A549 (cell line): ENCODE measurements around the gene TIAL1. TPM values are rescaled to one million over a fixed set of nuclear protein-coding genes. Genes with fewer than 3 reads are reported as not detected.

Experiments used
- ATAC-seq, 2 experiments: fragments of 200-7000 bp in 1 of 2; fragments of >200 bp in 1 of 2; cut with Nextera tagmentation in 1 of 2; cut with Tn5 transposase in 1 of 2; 3 replicates each; pipeline versions ENCODE4 v1.8.0 to v1.9.1; 2018 to 2020; ENCODE audit warnings: mild to moderate bottlenecking in 1 of 2, moderate library complexity in 1 of 2
- CTCF ChIA-PET: fragments of 300-600 bp; sonication (Branson Sonifier 250); formaldehyde crosslinking; extraction: SDS; loops from one replicate; lab custom pipeline; 2021; ENCODE audit warnings: antibody characterized with exemption, inconsistent platforms; lab: Yijun Ruan, JAX
- POLR2A ChIA-PET: fragments of 350-600 bp; formaldehyde crosslinking; extraction: SDS; loops from one replicate; lab custom pipeline; 2021; ENCODE audit warnings: antibody characterized with exemption, inconsistent platforms; lab: Yijun Ruan, JAX
- DNase-seq, 2 experiments: peaks; one replicate each; pipeline versions ENCODE4 v3.0.0 to v3.0.0-alpha.2; 2011 to 2016; ENCODE audit warnings: low read depth in 1 of 2, low spot score in 1 of 2
- FAIRE-seq: peaks from 2 replicates; lab custom pipeline; 2011; peaks lifted over from hg19 to GRCh38; lab: Jason Lieb, UNC
- H3K27ac ChIP-seq, 2 experiments: fragments of >200 bp; sonication (Bioruptor Twin); formaldehyde crosslinking; 3 replicates each; pipeline ENCODE4 v1.5.1; 2016 to 2017
- H3K4me1 ChIP-seq: fragments of >200 bp; sonication (Bioruptor Twin); formaldehyde crosslinking; 3 replicates; pipeline ENCODE4 v1.6.1; 2016
- H3K4me2 ChIP-seq: fragments of >200 bp; sonication (Bioruptor Twin); formaldehyde crosslinking; 3 replicates; pipeline ENCODE4 v1.6.1; 2016
- H3K4me3 ChIP-seq: fragments of >200 bp; sonication (Bioruptor Twin); formaldehyde crosslinking; 3 replicates; pipeline ENCODE4 v1.5.1; 2016
- H3K9me3 ChIP-seq: fragments of >200 bp; sonication (Bioruptor Twin); formaldehyde crosslinking; 3 replicates; pipeline ENCODE4 v1.6.1; 2016
- BHLHE40 ChIP-seq: IDR thresholded peaks from 2 replicates; pipeline ENCODE4 v1.6.1; 2012; ENCODE audit warnings: low read depth, low read length, inconsistent platforms
- CBX8 ChIP-seq: fragments of 200-600 bp; sonication (generic); IDR thresholded peaks from 2 replicates; pipeline ENCODE4 v1.6.1; 2016
- FOSL2 ChIP-seq, 2 experiments: fragments of 450-650 bp in 1 of 2; fragments of >200 bp in 1 of 2; sonication (Bioruptor Twin) in 1 of 2; formaldehyde crosslinking; IDR thresholded peaks; 2 replicates each; pipeline versions ENCODE4 v1.5.0 to v1.6.1; 2016 to 2020; ENCODE audit warnings: mild to moderate bottlenecking in 1 of 2, moderate library complexity in 1 of 2
- FOXS1 ChIP-seq: fragments of 250-450 bp; sonication (Bioruptor Pico); IDR thresholded peaks from 2 replicates; pipeline ENCODE4 v1.5.0; 2020; ENCODE audit warnings: mild to moderate bottlenecking, moderate library complexity
- GATA3 ChIP-seq: IDR thresholded peaks from 2 replicates; pipeline ENCODE4 v1.6.1; 2012; ENCODE audit warnings: borderline replicate concordance
- HDAC2 ChIP-seq: fragments of 200-600 bp; sonication (generic); IDR thresholded peaks from 2 replicates; pipeline ENCODE4 v1.6.1; 2016
- JUN ChIP-seq, 2 experiments: fragments of >200 bp; sonication (Bioruptor Twin); formaldehyde crosslinking; IDR thresholded peaks; 2 replicates in 1 of 2; 3 replicates in 1 of 2; pipeline ENCODE4 v1.6.1; 2016 to 2017
- KDM5A ChIP-seq: fragments of 200-600 bp; sonication (generic); IDR thresholded peaks from 2 replicates; pipeline ENCODE4 v1.6.1; 2016; ENCODE audit warnings: antibody characterized with exemption, mild to moderate bottlenecking
- MAZ ChIP-seq: fragments of 150-350 bp; IDR thresholded peaks from 2 replicates; pipeline ENCODE4 v1.6.1; 2014; ENCODE audit warnings: antibody characterized with exemption, low read depth, low read length, borderline replicate concordance
- NR3C1 ChIP-seq: fragments of >200 bp; sonication (Bioruptor Twin); formaldehyde crosslinking; IDR thresholded peaks from 3 replicates; pipeline ENCODE4 v1.6.1; 2017
- PBX3 ChIP-seq: IDR thresholded peaks from 2 replicates; pipeline ENCODE4 v1.6.1; 2012
- POLR2A ChIP-seq: IDR thresholded peaks from 2 replicates; pipeline ENCODE4 v1.6.1; 2012; ENCODE audit warnings: mild to moderate bottlenecking, low read length
- REST ChIP-seq: fragments of 200-600 bp; sonication (generic); IDR thresholded peaks from 2 replicates; pipeline ENCODE4 v1.6.1; 2016; ENCODE audit warnings: antibody characterized with exemption, mild to moderate bottlenecking, moderate library complexity
- RNF2 ChIP-seq: fragments of 200-600 bp; sonication (generic); IDR thresholded peaks from 2 replicates; pipeline ENCODE4 v1.6.1; 2016; ENCODE audit warnings: low read depth, mild to moderate bottlenecking, antibody characterized with exemption, moderate library complexity, borderline replicate concordance
- SMC3 ChIP-seq: fragments of >200 bp; sonication (Bioruptor Twin); formaldehyde crosslinking; IDR thresholded peaks from 3 replicates; pipeline ENCODE4 v1.6.1; 2018; ENCODE audit warnings: inconsistent platforms
- TFCP2L1 ChIP-seq: fragments of 250-450 bp; sonication (Bioruptor Pico); IDR thresholded peaks from 2 replicates; pipeline ENCODE4 v1.5.0; 2021; ENCODE audit warnings: mild to moderate bottlenecking
- ZNF302 ChIP-seq: fragments of 250-450 bp; sonication (Bioruptor Pico); IDR thresholded peaks from 2 replicates; pipeline ENCODE4 v1.9.0; 2021; ENCODE audit warnings: inconsistent platforms, mild to moderate bottlenecking, moderate library complexity
- WGBS: methylation state at CpG from one replicate; pipeline ENCODE4 v1.1.6; 2017; ENCODE audit errors: missing lambda C conversion rate; 5-methylcytosine and 5-hydroxymethylcytosine counted together
- polyA plus RNA-seq, 4 experiments: library from polyadenylated mRNA; depleted of rRNA in 3 of 4; stranded (reverse); fragments of >200 nt; fragmentation: RNase III in 1 of 4; extraction: RNeasy Plus Mini Kit Qiagen cat#74134 plus additional on column Dnase treatment in 1 of 4; gene quantifications; 2 replicates in 3 of 4; 3 replicates in 1 of 4; pipeline ENCODE4 v1.2.3, GENCODE V29; 2011 to 2017
- TF ChIP-seq, protein P1 (sequence below): fragments of 150-350 bp; IDR thresholded peaks from 2 replicates; pipeline ENCODE4 v1.6.1; 2014; ENCODE audit warnings: low read depth, mild to moderate bottlenecking, low read length
- TF ChIP-seq, protein P2 (sequence below): IDR thresholded peaks from 2 replicates; pipeline ENCODE4 v1.6.1; 2012; ENCODE audit warnings: low read depth, borderline replicate concordance

The TIAL1 gene
- polyA plus RNA-seq, 2 of the 4 experiments (the other 2 are of a cell fraction), result 89.5 to 115 TPM

DNA sequence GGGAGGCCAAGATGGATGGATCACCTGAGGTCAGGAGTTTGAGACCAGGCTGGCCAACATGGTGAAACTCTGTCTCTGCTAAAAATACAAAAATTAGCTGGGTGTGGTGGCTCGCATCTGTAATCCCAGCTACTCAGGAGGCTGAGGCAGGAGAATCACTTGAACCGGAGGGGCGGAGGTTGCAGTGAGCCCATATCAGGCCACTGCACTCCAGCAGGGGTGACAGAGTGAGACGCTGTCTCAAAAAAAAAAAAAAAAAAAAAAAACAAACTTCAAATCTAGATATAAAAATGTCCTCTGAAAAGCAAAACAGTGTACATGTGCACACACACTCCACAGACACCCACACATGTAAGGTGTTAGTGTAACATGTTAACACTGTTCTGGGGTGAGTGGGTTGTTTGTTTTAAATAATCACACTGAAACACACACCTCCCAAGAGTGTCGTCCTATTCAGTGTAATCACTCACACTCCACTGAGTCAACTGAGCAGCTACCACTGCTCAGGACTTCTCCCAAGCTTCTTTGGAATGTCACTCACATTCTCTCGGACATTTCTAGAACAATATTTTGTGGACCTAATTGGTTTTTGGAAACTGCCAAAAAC is 41.5 kb downstream of the TIAL1 start:
- no peak overlapping the region for H3K27ac ChIP-seq
- POLR2A ChIA-PET, result no interaction called here

DNA sequence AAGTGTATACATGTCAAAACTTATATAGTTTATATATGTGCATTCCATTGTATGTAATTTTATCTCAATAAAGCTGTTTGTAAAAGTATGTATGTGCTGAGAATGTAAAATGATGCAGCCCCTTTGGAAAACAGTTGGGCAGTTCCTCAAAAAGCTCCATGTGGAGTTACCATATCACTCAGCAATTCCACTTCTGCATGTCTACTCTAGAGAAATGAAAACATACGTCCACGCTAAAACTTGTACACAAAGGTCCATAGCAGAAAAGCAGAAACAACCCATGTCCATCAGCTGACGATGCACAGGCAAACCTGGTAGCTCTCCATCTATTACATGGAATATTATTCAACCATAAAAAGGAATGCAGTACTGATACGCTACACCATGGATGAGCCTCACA is 45.9 kb downstream of the TIAL1 start:
- peaks cover 4% of the 10 kb centered on the region; the same call in 2 of the 3 replicates for H3K4me1 ChIP-seq
- ChIA-PET POLR2A (no interaction called here), CTCF (interaction anchor here (1.3 kb wide), 1 partner anchor 137 kb away, joined by 3 read pairs; no protein-coding TSS in a partner anchor)
- 32% methylated on average over 4 of the region's 4 CpGs for WGBS
- H3K9me3 ChIP-seq, result no peaks in the 10 kb centered on the region
- ATAC-seq (no peak), FAIRE-seq (no peak), DNase-seq (no peak)
- H3K27ac ChIP-seq, result no peak overlapping the region
- TF ChIP-seq BHLHE40, result no peak
- no peak for TF ChIP-seq FOSL2 (IDR thresholded peaks at IDR 0.05)
- TF ChIP-seq FOSL2 (CRISPR knock-in tag; IDR thresholded peaks at IDR 0.05), result no peak
- no peak for TF ChIP-seq JUN (IDR thresholded peaks at IDR 0.05)
- TF ChIP-seq RNF2, result no peak
- TF ChIP-seq TFCP2L1 (CRISPR knock-in tag), result no peak
- TF ChIP-seq CBX8, result no peak
- TF ChIP-seq FOXS1, result no peak
- TF ChIP-seq, protein P1, sequence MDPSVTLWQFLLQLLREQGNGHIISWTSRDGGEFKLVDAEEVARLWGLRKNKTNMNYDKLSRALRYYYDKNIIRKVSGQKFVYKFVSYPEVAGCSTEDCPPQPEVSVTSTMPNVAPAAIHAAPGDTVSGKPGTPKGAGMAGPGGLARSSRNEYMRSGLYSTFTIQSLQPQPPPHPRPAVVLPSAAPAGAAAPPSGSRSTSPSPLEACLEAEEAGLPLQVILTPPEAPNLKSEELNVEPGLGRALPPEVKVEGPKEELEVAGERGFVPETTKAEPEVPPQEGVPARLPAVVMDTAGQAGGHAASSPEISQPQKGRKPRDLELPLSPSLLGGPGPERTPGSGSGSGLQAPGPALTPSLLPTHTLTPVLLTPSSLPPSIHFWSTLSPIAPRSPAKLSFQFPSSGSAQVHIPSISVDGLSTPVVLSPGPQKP, result no peak
- no peak for TF ChIP-seq REST
- no peak overlapping the region for H3K4me2 ChIP-seq
- H3K4me3 ChIP-seq, result no peak overlapping the region

More for the DNA sequence above, 41.5 kb downstream of the TIAL1 start:
- Histone ChIP-seq H3K9me3 (no peaks in the 10 kb centered on the region), H3K4me3 (no peak overlapping the region), H3K4me2 (no peak overlapping the region), H3K4me1 (no peaks in the 10 kb centered on the region)
- DNase-seq (no peak), FAIRE-seq (no peak), ATAC-seq (no peak)
- TF ChIP-seq PBX3 (no peak), KDM5A (no peak)
- TF ChIP-seq, protein P2, sequence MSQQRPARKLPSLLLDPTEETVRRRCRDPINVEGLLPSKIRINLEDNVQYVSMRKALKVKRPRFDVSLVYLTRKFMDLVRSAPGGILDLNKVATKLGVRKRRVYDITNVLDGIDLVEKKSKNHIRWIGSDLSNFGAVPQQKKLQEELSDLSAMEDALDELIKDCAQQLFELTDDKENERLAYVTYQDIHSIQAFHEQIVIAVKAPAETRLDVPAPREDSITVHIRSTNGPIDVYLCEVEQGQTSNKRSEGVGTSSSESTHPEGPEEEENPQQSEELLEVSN, result no peak
- CTCF ChIA-PET, result interaction anchor here (0.6 to 3.1 kb wide), 4 partner anchors 12 to 797 kb away, joined by 3 to 18 read pairs (median 4); partner anchors contain the start of gene RGS10
- WGBS, result 89% methylated on average over 6 of the region's 6 CpGs

DNA sequence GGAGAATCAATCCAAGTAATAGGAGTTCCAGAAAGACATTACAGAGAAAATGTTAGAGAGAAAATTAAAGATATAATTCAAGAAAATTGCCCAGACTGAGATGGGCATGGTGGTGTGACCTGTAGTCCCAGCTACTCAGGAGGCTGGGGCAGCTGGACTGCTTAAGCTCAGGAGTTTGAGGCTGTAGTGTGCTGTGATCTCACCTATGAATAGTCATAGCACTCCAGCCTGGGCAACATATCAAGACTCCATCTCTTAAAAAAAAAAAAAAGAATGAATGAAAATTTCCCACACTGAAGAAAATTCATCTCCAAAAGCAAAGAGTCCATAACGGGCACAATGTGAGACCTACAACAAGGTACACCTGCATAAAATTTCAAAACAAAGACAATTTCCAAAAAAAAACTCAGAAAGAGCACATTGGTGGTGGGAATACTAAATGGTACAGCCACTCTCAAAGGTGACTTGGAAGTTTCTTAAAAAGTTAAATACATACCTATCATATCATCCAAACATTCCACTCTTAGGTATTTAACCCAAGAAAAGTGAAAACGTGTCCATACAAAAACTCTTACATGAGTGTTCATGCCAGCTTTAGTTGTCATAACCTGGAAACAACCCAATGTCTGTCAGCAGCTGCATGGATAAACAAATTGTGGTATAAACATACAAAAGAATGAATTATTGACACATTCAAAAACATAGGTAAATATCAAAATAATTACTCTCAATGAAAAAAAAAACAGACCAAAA is 47.3 kb downstream of the TIAL1 start:
- 16% methylated on average over 2 of the region's 2 CpGs for WGBS
- POLR2A ChIA-PET, result no interaction called here
- H3K4me3 ChIP-seq, result no peak overlapping the region
- peaks cover 5% of the 10 kb centered on the region; the same call in 2 of the 3 replicates for H3K4me1 ChIP-seq
- FAIRE-seq, result no peak
- H3K9me3 ChIP-seq, result no peaks in the 10 kb centered on the region
- H3K27ac ChIP-seq, result no peak overlapping the region
- TF ChIP-seq SMC3 (no peak), GATA3 (no peak), MAZ (no peak), BHLHE40 (no peak), HDAC2 (no peak), ZNF302 (CRISPR knock-in tag) (no peak), NR3C1 (no peak), CBX8 (no peak), POLR2A (no peak)
- CTCF ChIA-PET, result no interaction called here
- DNase-seq, result no peak
- H3K4me2 ChIP-seq, result no peak overlapping the region
- ATAC-seq, result no peak
